GM23338 (cell line): Measurements from ENCODE around the gene ERBB4. TPM values are rescaled to one million over a fixed set of nuclear protein-coding genes. Genes with fewer than 3 reads are reported as not detected.

Source experiments
- ATAC-seq: fragments of 200-7000 bp; cut with Tn5 transposase; 3 replicates; pipeline ENCODE4 v1.9.1; 2020
- DNase-seq: peaks from one replicate; pipeline ENCODE4 v3.0.0-alpha.2; 2015; ENCODE audit warnings: low spot score
- H2AFZ ChIP-seq: fragments of 200-600 bp; sonication (generic); 2 replicates; pipeline ENCODE4 v1.8.0; 2016; ENCODE audit warnings: antibody characterized with exemption, mild to moderate bottlenecking, moderate library complexity
- H3F3A ChIP-seq: fragments of 200-600 bp; sonication (generic); replicated peaks from 2 replicates; pipeline ENCODE4 v1.8.0; 2017; ENCODE audit warnings: antibody characterized with exemption, mixed run types, low read depth
- H3K27ac ChIP-seq: fragments of 200-600 bp; sonication (generic); 2 replicates; pipeline ENCODE4 v1.6.1; 2016; ENCODE audit warnings: low read depth
- H3K27me3 ChIP-seq: fragments of 200-600 bp; sonication (generic); 2 replicates; pipeline ENCODE4 v1.8.0; 2016; ENCODE audit warnings: mild to moderate bottlenecking, mixed run types, moderate library complexity; ENCODE audit not compliant: insufficient read depth
- H3K36me3 ChIP-seq: fragments of 200-600 bp; sonication (generic); 2 replicates; pipeline ENCODE4 v1.8.0; 2016; ENCODE audit warnings: mild to moderate bottlenecking; ENCODE audit not compliant: insufficient read depth
- H3K4me1 ChIP-seq: fragments of 200-600 bp; sonication (generic); 2 replicates; pipeline ENCODE4 v1.8.0; 2016; ENCODE audit warnings: mild to moderate bottlenecking, moderate library complexity; ENCODE audit not compliant: insufficient read depth
- H3K4me2 ChIP-seq: fragments of 200-600 bp; sonication (generic); 2 replicates; pipeline ENCODE4 v1.7.1; 2017; ENCODE audit warnings: mixed run types
- H3K4me3 ChIP-seq: fragments of 200-600 bp; sonication (generic); 2 replicates; pipeline ENCODE4 v1.6.1; 2016; ENCODE audit warnings: mixed run types
- H3K79me2 ChIP-seq: fragments of 200-600 bp; sonication (generic); replicated peaks from 2 replicates; pipeline ENCODE4 v1.8.0; 2017; ENCODE audit warnings: mild to moderate bottlenecking; ENCODE audit not compliant: insufficient read depth
- H3K9me2 ChIP-seq: fragments of 200-600 bp; sonication (generic); 2 replicates; pipeline ENCODE4 v1.8.0; 2017; ENCODE audit not compliant: insufficient read depth
- H4K20me1 ChIP-seq: fragments of 200-600 bp; sonication (generic); replicated peaks from 2 replicates; pipeline ENCODE4 v1.8.0; 2017; ENCODE audit warnings: mild to moderate bottlenecking; ENCODE audit not compliant: insufficient read depth
- H3K27ac Mint-ChIP-seq: 2 replicates; pipeline ENCODE4 v1.8.0; 2020; ENCODE audit warnings: inconsistent platforms, mild to moderate bottlenecking, moderate library complexity, mixed read lengths
- H3K27me3 Mint-ChIP-seq: 3 replicates; pipeline ENCODE4 v1.8.0; 2022; ENCODE audit warnings: low read depth, mild to moderate bottlenecking, moderate library complexity, mixed read lengths, inconsistent platforms; ENCODE audit not compliant: insufficient read depth, poor library complexity
- H3K36me3 Mint-ChIP-seq: 3 replicates; pipeline ENCODE4 v1.8.0; 2021; ENCODE audit warnings: low read depth, mild to moderate bottlenecking, inconsistent platforms, moderate library complexity, mixed read lengths
- H3K4me1 Mint-ChIP-seq: 3 replicates; pipeline ENCODE4 v1.8.0; 2020; ENCODE audit warnings: mild to moderate bottlenecking, inconsistent platforms, mixed read lengths
- H3K4me3 Mint-ChIP-seq: 3 replicates; pipeline ENCODE4 v1.8.0; 2021; ENCODE audit warnings: moderate library complexity, mild to moderate bottlenecking, inconsistent platforms, mixed read lengths
- H3K9me3 Mint-ChIP-seq: 3 replicates; pipeline ENCODE4 v1.8.0; 2020; ENCODE audit warnings: moderate library complexity, mild to moderate bottlenecking, inconsistent platforms, mixed read lengths
- CREB1 ChIP-seq: fragments of 250-450 bp; sonication (Bioruptor Pico); IDR thresholded peaks from 2 replicates; pipeline ENCODE4 v1.5.0; 2020; ENCODE audit warnings: low read depth, mild to moderate bottlenecking, moderate library complexity
- EZH2 ChIP-seq: fragments of 200-600 bp; sonication (generic); IDR thresholded peaks from one replicate; pipeline ENCODE4 v1.8.0; 2017; ENCODE audit warnings: antibody characterized with exemption, mild to moderate bottlenecking, low read depth; ENCODE audit not compliant: unreplicated experiment
- EZH2phosphoT487 ChIP-seq: fragments of 200-600 bp; sonication (generic); IDR thresholded peaks from one replicate; pipeline ENCODE4 v1.8.1; 2018; ENCODE audit warnings: antibody characterized with exemption; ENCODE audit not compliant: unreplicated experiment
- JUNB ChIP-seq: IDR thresholded peaks from one replicate; pipeline ENCODE4 v1.6.1; 2016; ENCODE audit warnings: antibody characterized with exemption; ENCODE audit not compliant: unreplicated experiment
- NANOG ChIP-seq: IDR thresholded peaks from 2 replicates; pipeline ENCODE4 v1.6.1; 2016; ENCODE audit warnings: antibody characterized with exemption, borderline replicate concordance
- POLR2AphosphoS5 ChIP-seq: IDR thresholded peaks from 2 replicates; pipeline ENCODE4 v1.6.1; 2016; ENCODE audit warnings: antibody characterized with exemption, low read depth
- STAT1 ChIP-seq: IDR thresholded peaks from one replicate; pipeline ENCODE4 v1.6.1; 2016; ENCODE audit warnings: antibody characterized with exemption; ENCODE audit not compliant: unreplicated experiment
- ZNF114 ChIP-seq: fragments of 250-450 bp; sonication (Bioruptor Pico); IDR thresholded peaks from 2 replicates; pipeline ENCODE4 v1.5.0; 2020; ENCODE audit warnings: mild to moderate bottlenecking, moderate library complexity
- ZNF331 ChIP-seq: fragments of 250-450 bp; sonication (Bioruptor Pico); IDR thresholded peaks from 2 replicates; pipeline ENCODE4 v1.5.0; 2020; ENCODE audit warnings: low read depth, mild to moderate bottlenecking, moderate library complexity
- polyA plus RNA-seq: library from polyadenylated mRNA; unstranded; fragments of >200 nt; fragmentation: Nextera tagmentation; extraction: Ambion mirVana; gene quantifications from 2 replicates; pipeline ENCODE4 v1.2.1, GENCODE V29; 2016
- total RNA-seq: library from RNA; depleted of rRNA; stranded (reverse); fragments of >200 nt; shearing (Covaris generic); gene quantifications from 2 replicates; pipeline ENCODE4 v1.2.3, GENCODE V29; 2014
- TF ChIP-seq, protein P1 (sequence below): IDR thresholded peaks from 2 replicates; pipeline ENCODE4 v1.6.1; 2016; ENCODE audit warnings: antibody characterized with exemption
- TF ChIP-seq, protein P2 (sequence below), 2 experiments: fragments of 200-600 bp in 1 of 2; sonication (generic) in 1 of 2; conservative IDR thresholded peaks; 2 replicates each; pipeline versions ENCODE4 v1.5.1 to v1.6.1; 2016 to 2017; ENCODE audit warnings: antibody characterized with exemption in 2 of 2, low read depth in 2 of 2, mild to moderate bottlenecking in 2 of 2, moderate library complexity in 1 of 2
- TF ChIP-seq, protein P3 (sequence below): IDR thresholded peaks from one replicate; pipeline ENCODE4 v1.6.1; 2018; ENCODE audit warnings: antibody characterized with exemption; ENCODE audit not compliant: unreplicated experiment
- TF ChIP-seq, protein P4 (sequence below): fragments of 250-450 bp; sonication (Bioruptor Pico); IDR thresholded peaks from 2 replicates; pipeline ENCODE4 v1.5.0; 2020; ENCODE audit warnings: mild to moderate bottlenecking, moderate library complexity

Gene ERBB4
- total and polyA plus RNA-seq, 2 experiments from 2014 or later, result 0.73 to 1.1 TPM

DNA sequence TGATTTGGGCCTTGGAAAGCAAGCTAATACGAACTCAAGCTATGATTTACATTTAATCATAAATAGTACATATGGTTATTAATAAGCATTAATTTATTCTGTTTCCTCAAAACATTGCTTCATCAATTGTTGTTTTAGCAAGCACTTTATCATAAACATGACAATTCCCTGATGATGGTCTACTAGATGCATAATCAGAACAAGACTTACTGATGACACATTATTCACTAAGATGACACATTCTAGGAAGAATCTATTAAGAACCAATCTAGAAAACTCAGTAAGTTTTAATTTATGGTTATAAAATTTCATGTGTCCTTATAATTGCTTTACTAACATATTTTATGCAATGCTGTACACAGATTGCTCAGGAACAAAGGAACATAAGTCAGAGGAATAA, 815.2 kb downstream of the ERBB4 start:
- ATAC-seq, result no peak
- Mint-ChIP-seq H3K4me3 (no peak overlapping the region), H3K27me3 (no peaks in the 10 kb centered on the region), H3K27ac (no peak overlapping the region), H3K9me3 (no peaks in the 10 kb centered on the region), H3K36me3 (no peaks in the 10 kb centered on the region), H3K4me1 (no peaks in the 10 kb centered on the region)
- no peak for DNase-seq
- Histone ChIP-seq H3K9me2 (no peaks in the 10 kb centered on the region), H3K36me3 (no peaks in the 10 kb centered on the region), H3F3A (no peaks in the 10 kb centered on the region), H3K4me3 (no peak overlapping the region), H3K27me3 (no peaks in the 10 kb centered on the region), H2AFZ (no peak overlapping the region), H3K4me2 (no peak overlapping the region), H3K27ac (no peak overlapping the region), H3K79me2 (no peaks in the 10 kb centered on the region), H4K20me1 (no peaks in the 10 kb centered on the region), H3K4me1 (no peaks in the 10 kb centered on the region)
- TF ChIP-seq ZNF114, result no peak
- TF ChIP-seq, protein P1, sequence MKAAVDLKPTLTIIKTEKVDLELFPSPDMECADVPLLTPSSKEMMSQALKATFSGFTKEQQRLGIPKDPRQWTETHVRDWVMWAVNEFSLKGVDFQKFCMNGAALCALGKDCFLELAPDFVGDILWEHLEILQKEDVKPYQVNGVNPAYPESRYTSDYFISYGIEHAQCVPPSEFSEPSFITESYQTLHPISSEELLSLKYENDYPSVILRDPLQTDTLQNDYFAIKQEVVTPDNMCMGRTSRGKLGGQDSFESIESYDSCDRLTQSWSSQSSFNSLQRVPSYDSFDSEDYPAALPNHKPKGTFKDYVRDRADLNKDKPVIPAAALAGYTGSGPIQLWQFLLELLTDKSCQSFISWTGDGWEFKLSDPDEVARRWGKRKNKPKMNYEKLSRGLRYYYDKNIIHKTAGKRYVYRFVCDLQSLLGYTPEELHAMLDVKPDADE, result no peak
- TF ChIP-seq POLR2AphosphoS5, result no peak
- no peak for TF ChIP-seq STAT1
- no peak for TF ChIP-seq EZH2phosphoT487
- TF ChIP-seq NANOG, result no peak
- TF ChIP-seq JUNB, result no peak
- TF ChIP-seq, protein P2, sequence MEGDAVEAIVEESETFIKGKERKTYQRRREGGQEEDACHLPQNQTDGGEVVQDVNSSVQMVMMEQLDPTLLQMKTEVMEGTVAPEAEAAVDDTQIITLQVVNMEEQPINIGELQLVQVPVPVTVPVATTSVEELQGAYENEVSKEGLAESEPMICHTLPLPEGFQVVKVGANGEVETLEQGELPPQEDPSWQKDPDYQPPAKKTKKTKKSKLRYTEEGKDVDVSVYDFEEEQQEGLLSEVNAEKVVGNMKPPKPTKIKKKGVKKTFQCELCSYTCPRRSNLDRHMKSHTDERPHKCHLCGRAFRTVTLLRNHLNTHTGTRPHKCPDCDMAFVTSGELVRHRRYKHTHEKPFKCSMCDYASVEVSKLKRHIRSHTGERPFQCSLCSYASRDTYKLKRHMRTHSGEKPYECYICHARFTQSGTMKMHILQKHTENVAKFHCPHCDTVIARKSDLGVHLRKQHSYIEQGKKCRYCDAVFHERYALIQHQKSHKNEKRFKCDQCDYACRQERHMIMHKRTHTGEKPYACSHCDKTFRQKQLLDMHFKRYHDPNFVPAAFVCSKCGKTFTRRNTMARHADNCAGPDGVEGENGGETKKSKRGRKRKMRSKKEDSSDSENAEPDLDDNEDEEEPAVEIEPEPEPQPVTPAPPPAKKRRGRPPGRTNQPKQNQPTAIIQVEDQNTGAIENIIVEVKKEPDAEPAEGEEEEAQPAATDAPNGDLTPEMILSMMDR (conservative IDR thresholded peaks at IDR 0.05; ENCODE audit: low read depth in 2 of 2), result no peak
- TF ChIP-seq ZNF331, result no peak
- no peak for TF ChIP-seq CREB1 (CRISPR knock-in tag)
- TF ChIP-seq, protein P3, sequence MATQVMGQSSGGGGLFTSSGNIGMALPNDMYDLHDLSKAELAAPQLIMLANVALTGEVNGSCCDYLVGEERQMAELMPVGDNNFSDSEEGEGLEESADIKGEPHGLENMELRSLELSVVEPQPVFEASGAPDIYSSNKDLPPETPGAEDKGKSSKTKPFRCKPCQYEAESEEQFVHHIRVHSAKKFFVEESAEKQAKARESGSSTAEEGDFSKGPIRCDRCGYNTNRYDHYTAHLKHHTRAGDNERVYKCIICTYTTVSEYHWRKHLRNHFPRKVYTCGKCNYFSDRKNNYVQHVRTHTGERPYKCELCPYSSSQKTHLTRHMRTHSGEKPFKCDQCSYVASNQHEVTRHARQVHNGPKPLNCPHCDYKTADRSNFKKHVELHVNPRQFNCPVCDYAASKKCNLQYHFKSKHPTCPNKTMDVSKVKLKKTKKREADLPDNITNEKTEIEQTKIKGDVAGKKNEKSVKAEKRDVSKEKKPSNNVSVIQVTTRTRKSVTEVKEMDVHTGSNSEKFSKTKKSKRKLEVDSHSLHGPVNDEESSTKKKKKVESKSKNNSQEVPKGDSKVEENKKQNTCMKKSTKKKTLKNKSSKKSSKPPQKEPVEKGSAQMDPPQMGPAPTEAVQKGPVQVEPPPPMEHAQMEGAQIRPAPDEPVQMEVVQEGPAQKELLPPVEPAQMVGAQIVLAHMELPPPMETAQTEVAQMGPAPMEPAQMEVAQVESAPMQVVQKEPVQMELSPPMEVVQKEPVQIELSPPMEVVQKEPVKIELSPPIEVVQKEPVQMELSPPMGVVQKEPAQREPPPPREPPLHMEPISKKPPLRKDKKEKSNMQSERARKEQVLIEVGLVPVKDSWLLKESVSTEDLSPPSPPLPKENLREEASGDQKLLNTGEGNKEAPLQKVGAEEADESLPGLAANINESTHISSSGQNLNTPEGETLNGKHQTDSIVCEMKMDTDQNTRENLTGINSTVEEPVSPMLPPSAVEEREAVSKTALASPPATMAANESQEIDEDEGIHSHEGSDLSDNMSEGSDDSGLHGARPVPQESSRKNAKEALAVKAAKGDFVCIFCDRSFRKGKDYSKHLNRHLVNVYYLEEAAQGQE, result no peak
- TF ChIP-seq, protein P4, sequence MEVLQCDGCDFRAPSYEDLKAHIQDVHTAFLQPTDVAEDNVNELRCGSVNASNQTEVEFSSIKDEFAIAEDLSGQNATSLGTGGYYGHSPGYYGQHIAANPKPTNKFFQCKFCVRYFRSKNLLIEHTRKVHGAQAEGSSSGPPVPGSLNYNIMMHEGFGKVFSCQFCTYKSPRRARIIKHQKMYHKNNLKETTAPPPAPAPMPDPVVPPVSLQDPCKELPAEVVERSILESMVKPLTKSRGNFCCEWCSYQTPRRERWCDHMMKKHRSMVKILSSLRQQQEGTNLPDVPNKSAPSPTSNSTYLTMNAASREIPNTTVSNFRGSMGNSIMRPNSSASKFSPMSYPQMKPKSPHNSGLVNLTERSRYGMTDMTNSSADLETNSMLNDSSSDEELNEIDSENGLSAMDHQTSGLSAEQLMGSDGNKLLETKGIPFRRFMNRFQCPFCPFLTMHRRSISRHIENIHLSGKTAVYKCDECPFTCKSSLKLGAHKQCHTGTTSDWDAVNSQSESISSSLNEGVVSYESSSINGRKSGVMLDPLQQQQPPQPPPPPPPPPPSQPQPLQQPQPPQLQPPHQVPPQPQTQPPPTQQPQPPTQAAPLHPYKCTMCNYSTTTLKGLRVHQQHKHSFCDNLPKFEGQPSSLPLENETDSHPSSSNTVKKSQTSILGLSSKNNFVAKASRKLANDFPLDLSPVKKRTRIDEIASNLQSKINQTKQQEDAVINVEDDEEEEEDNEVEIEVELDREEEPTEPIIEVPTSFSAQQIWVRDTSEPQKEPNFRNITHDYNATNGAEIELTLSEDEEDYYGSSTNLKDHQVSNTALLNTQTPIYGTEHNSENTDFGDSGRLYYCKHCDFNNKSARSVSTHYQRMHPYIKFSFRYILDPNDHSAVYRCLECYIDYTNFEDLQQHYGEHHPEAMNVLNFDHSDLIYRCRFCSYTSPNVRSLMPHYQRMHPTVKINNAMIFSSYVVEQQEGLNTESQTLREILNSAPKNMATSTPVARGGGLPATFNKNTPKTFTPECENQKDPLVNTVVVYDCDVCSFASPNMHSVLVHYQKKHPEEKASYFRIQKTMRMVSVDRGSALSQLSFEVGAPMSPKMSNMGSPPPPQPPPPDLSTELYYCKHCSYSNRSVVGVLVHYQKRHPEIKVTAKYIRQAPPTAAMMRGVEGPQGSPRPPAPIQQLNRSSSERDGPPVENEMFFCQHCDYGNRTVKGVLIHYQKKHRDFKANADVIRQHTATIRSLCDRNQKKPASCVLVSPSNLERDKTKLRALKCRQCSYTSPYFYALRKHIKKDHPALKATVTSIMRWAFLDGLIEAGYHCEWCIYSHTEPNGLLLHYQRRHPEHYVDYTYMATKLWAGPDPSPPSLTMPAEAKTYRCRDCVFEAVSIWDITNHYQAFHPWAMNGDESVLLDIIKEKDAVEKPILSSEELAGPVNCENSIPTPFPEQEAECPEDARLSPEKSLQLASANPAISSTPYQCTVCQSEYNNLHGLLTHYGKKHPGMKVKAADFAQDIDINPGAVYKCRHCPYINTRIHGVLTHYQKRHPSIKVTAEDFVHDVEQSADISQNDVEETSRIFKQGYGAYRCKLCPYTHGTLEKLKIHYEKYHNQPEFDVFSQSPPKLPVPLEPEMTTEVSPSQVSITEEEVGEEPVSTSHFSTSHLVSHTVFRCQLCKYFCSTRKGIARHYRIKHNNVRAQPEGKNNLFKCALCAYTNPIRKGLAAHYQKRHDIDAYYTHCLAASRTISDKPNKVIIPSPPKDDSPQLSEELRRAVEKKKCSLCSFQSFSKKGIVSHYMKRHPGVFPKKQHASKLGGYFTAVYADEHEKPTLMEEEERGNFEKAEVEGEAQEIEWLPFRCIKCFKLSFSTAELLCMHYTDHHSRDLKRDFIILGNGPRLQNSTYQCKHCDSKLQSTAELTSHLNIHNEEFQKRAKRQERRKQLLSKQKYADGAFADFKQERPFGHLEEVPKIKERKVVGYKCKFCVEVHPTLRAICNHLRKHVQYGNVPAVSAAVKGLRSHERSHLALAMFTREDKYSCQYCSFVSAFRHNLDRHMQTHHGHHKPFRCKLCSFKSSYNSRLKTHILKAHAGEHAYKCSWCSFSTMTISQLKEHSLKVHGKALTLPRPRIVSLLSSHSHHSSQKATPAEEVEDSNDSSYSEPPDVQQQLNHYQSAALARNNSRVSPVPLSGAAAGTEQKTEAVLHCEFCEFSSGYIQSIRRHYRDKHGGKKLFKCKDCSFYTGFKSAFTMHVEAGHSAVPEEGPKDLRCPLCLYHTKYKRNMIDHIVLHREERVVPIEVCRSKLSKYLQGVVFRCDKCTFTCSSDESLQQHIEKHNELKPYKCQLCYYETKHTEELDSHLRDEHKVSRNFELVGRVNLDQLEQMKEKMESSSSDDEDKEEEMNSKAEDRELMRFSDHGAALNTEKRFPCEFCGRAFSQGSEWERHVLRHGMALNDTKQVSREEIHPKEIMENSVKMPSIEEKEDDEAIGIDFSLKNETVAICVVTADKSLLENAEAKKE (CRISPR knock-in tag), result no peak
- no peak for TF ChIP-seq EZH2
